GM12891 (cell line): ENCODE measurements around the gene KCNJ9.

ENCODE experiments used
- PAX5 ChIP-seq: IDR thresholded peaks from 2 replicates; pipeline ENCODE4 v1.6.1; 2011; ENCODE audit warnings: low read length, moderate library complexity, mild to moderate bottlenecking; ENCODE audit not compliant: insufficient read depth, severe bottlenecking
- POLR2A ChIP-seq: IDR thresholded peaks from 2 replicates; pipeline ENCODE4 v1.6.1; 2011; ENCODE audit warnings: low read depth, low read length, control low read depth
- POLR2AphosphoS5 ChIP-seq: IDR thresholded peaks from 2 replicates; pipeline ENCODE4 v1.6.1; 2011; ENCODE audit warnings: low read depth, low read length, control low read depth
- POU2F2 ChIP-seq: IDR thresholded peaks from 2 replicates; pipeline ENCODE4 v1.6.1; 2011; ENCODE audit warnings: low read depth, mild to moderate bottlenecking, control low read depth, low read length, moderate library complexity
- SPI1 ChIP-seq: IDR thresholded peaks from 2 replicates; pipeline ENCODE4 v1.6.1; 2011; ENCODE audit warnings: low read depth, low read length, control low read depth
- TAF1 ChIP-seq: IDR thresholded peaks from 2 replicates; pipeline ENCODE4 v1.6.1; 2011; ENCODE audit warnings: low read depth, low read length, control low read depth

GRCh38 chr1:160118928-160119327 lies 37.6 kb downstream of the KCNJ9 start:
- no peak for TF ChIP-seq POLR2A
- TF ChIP-seq POLR2AphosphoS5, result no peak
- TF ChIP-seq TAF1, result no peak
- no peak for TF ChIP-seq SPI1
- TF ChIP-seq POU2F2, result no peak
- TF ChIP-seq PAX5, result no peak
